GM12878 (cell line): ENCODE measurements around the gene EMSY. TPM values are rescaled to one million over a fixed set of nuclear protein-coding genes. Genes with fewer than 3 reads are reported as not detected.

Experiments used
- ATAC-seq: fragments of 200-7000 bp; cut with Tn5 transposase; 3 replicates; pipeline ENCODE4 v1.9.1; 2020; ENCODE audit warnings: mild to moderate bottlenecking, moderate library complexity
- BruUV-seq: library from RNA; stranded (reverse); fragments of 400-500 nt; replicated peaks from 2 replicates; lab custom pipeline; 2021; lab: Mats Ljungman, UMichigan
- CTCF ChIA-PET: fragments of 300-600 bp; sonication (Branson Sonifier 250); formaldehyde crosslinking; extraction: SDS; loops from one replicate; lab custom pipeline; 2021; ENCODE audit warnings: inconsistent platforms; lab: Yijun Ruan, JAX
- POLR2A ChIA-PET: fragments of 350-600 bp; formaldehyde crosslinking; extraction: SDS; loops from one replicate; lab custom pipeline; 2021; ENCODE audit warnings: inconsistent platforms; lab: Charles Lee
- RAD21 ChIA-PET: fragments of 300-600 bp; sonication (Branson Sonifier 250); formaldehyde crosslinking; loops from one replicate; lab custom pipeline; 2023; ENCODE audit warnings: antibody characterized with exemption; ENCODE audit not compliant: unreplicated experiment; lab: Charles Lee
- SMC1A ChIA-PET: fragments of 300-600 bp; sonication (Branson Sonifier 250); formaldehyde crosslinking; loops from one replicate; lab custom pipeline; 2023; ENCODE audit not compliant: unreplicated experiment, uncharacterized antibody; lab: Charles Lee
- DNase-seq: peaks from one replicate; pipeline ENCODE4 v3.0.0-alpha.2; 2011; ENCODE audit warnings: low read depth, low spot score
- FAIRE-seq: peaks from 3 replicates; lab custom pipeline; 2011; peaks lifted over from hg19 to GRCh38; lab: Jason Lieb, UNC
- H2AFZ ChIP-seq: 2 replicates; pipeline ENCODE4 v1.6.0; 2011; ENCODE audit warnings: low read depth, low read length, control low read depth; ENCODE audit not compliant: control insufficient read depth
- H3K27ac ChIP-seq: 2 replicates; pipeline ENCODE4 v1.5.1; 2011; ENCODE audit warnings: control low read depth; ENCODE audit not compliant: control insufficient read depth, insufficient read depth
- H3K27me3 ChIP-seq, 2 experiments: replicated peaks in 1 of 2; 2 replicates each; pipeline versions ENCODE4 v1.6.0 to v1.6.1; 2011; ENCODE audit warnings: low read length in 1 of 2; ENCODE audit not compliant: control insufficient read depth in 2 of 2, insufficient read depth in 2 of 2
- H3K36me3 ChIP-seq, 2 experiments: 2 replicates each; pipeline ENCODE4 v1.5.1; 2011; ENCODE audit warnings: low read length in 1 of 2; ENCODE audit not compliant: control insufficient read depth in 2 of 2, insufficient read depth in 2 of 2
- H3K4me1 ChIP-seq: 2 replicates; pipeline ENCODE4 v1.6.1; 2011; ENCODE audit warnings: mild to moderate bottlenecking, low read length, moderate library complexity, mixed read lengths; ENCODE audit not compliant: control insufficient read depth, insufficient read depth
- H3K4me2 ChIP-seq: 2 replicates; pipeline ENCODE4 v1.6.0; 2011; ENCODE audit warnings: control low read depth; ENCODE audit not compliant: control insufficient read depth, insufficient read depth
- H3K4me3 ChIP-seq: fragments of 200-600 bp; sonication (generic); 2 replicates; pipeline ENCODE4 v1.5.1; 2016
- H3K79me2 ChIP-seq: 2 replicates; pipeline ENCODE4 v1.6.0; 2011; ENCODE audit warnings: low read length; ENCODE audit not compliant: control insufficient read depth, insufficient read depth
- H3K9ac ChIP-seq: 2 replicates; pipeline ENCODE4 v1.8.0; 2011; ENCODE audit warnings: low read length, control low read depth, mixed read lengths; ENCODE audit not compliant: control insufficient read depth, insufficient read depth
- H3K9me3 ChIP-seq: replicated peaks from 3 replicates; pipeline ENCODE4 v1.5.1; 2011; ENCODE audit warnings: mild to moderate bottlenecking, low read length; ENCODE audit not compliant: control insufficient read depth, insufficient read depth
- H4K20me1 ChIP-seq: 2 replicates; pipeline ENCODE4 v1.6.0; 2011; ENCODE audit not compliant: control insufficient read depth, insufficient read depth
- BMI1 ChIP-seq: fragments of 450-650 bp; IDR thresholded peaks from 2 replicates; pipeline ENCODE4 v1.6.1; 2016; ENCODE audit warnings: mild to moderate bottlenecking, moderate library complexity, borderline replicate concordance
- CEBPZ ChIP-seq: fragments of 150-350 bp; IDR thresholded peaks from 2 replicates; pipeline ENCODE4 v1.6.1; 2016; ENCODE audit warnings: low read depth, low read length
- KDM1A ChIP-seq: fragments of 200-600 bp; sonication (generic); IDR thresholded peaks from 2 replicates; pipeline ENCODE4 v1.6.1; 2016; ENCODE audit warnings: borderline replicate concordance
- MAX ChIP-seq: IDR thresholded peaks from 2 replicates; pipeline ENCODE4 v1.6.1; 2012; ENCODE audit warnings: low read depth, low read length, improper control_type of control experiment
- MTA3 ChIP-seq: IDR thresholded peaks from 2 replicates; pipeline ENCODE4 v1.6.1; 2012; ENCODE audit warnings: low read length, inconsistent platforms, borderline replicate concordance
- NFXL1 ChIP-seq: fragments of 450-650 bp; IDR thresholded peaks from 2 replicates; pipeline ENCODE4 v1.6.1; 2017; ENCODE audit warnings: antibody characterized with exemption, mild to moderate bottlenecking, borderline replicate concordance
- SIX5 ChIP-seq: IDR thresholded peaks from 2 replicates; pipeline ENCODE4 v1.6.1; 2011; ENCODE audit warnings: mild to moderate bottlenecking, low read depth, low read length, moderate library complexity; ENCODE audit not compliant: severe bottlenecking
- SMAD5 ChIP-seq: IDR thresholded peaks from 2 replicates; pipeline ENCODE4 v1.6.1; 2016; ENCODE audit warnings: antibody characterized with exemption, low read depth
- SMARCA5 ChIP-seq: fragments of 450-650 bp; IDR thresholded peaks from 2 replicates; pipeline ENCODE4 v1.6.1; 2017; ENCODE audit warnings: mild to moderate bottlenecking
- STAT1 ChIP-seq: fragments of 450-650 bp; conservative IDR thresholded peaks from 2 replicates; pipeline ENCODE4 v1.6.1; 2014; ENCODE audit warnings: antibody characterized with exemption, mild to moderate bottlenecking
- TAF1 ChIP-seq: IDR thresholded peaks from 2 replicates; pipeline ENCODE4 v1.6.1; 2011; ENCODE audit warnings: mild to moderate bottlenecking, low read depth, low read length, borderline replicate concordance
- ZNF207 ChIP-seq: fragments of 450-650 bp; IDR thresholded peaks from 2 replicates; pipeline ENCODE4 v1.6.1; 2014; ENCODE audit warnings: antibody characterized with exemption, mild to moderate bottlenecking, borderline replicate concordance
- WGBS: methylation state at CpG from one replicate; pipeline ENCODE4 v1.1.6; 2016; ENCODE audit warnings: low lambda C conversion rate; ENCODE audit not compliant: insufficient replicate concordance, insufficient coverage; ENCODE audit errors: missing lambda C conversion rate; 5-methylcytosine and 5-hydroxymethylcytosine counted together
- in situ Hi-C: fragments of 300-500 bp; cut with MboI; formaldehyde crosslinking; loops from 9 replicates; pipeline ENCODE4 v1.14.3; 2018; ENCODE audit warnings: mixed read lengths
- intact Hi-C: fragments of 100-400 bp; cut with micrococcal nuclease; formaldehyde crosslinking; loops from one replicate; pipeline ENCODE4 v1.14.2; 2022; ENCODE audit not compliant: unreplicated experiment
- polyA plus RNA-seq, 11 experiments: library from polyadenylated mRNA; depleted of rRNA in 4 of 11; unstranded in 6 of 11; stranded (reverse) in 5 of 11; fragments of >200 nt; fragmentation: Nextera tagmentation in 4 of 11; fragmentation: Illumina TruSeq in 1 of 11; extraction: Ambion mirVana in 4 of 11; extraction: Trizol in 1 of 11; gene quantifications; 1 replicate in 1 of 11; 2 replicates in 10 of 11; pipeline versions ENCODE4 v1.2.1 to v1.2.3, GENCODE V29; 2011 to 2016; ENCODE audit warnings: inconsistent platforms in 2 of 11, missing spikeins in 2 of 11, low read depth in 1 of 11
- total RNA-seq, 4 experiments: library from RNA; depleted of rRNA in 3 of 4; stranded (reverse); fragments of >200 nt in 3 of 4; fragmentation: Illumina TruSeq in 1 of 4; extraction: Trizol in 1 of 4; gene quantifications; 2 replicates each; pipeline versions ENCODE4 v1.2.1 to v1.2.3, GENCODE V29; 2013 to 2021
- TF ChIP-seq, protein P1 (sequence below): fragments of 450-650 bp; IDR thresholded peaks from 2 replicates; pipeline ENCODE4 v1.6.1; 2017; ENCODE audit warnings: mild to moderate bottlenecking, moderate library complexity
- TF ChIP-seq, protein P2 (sequence below), 3 experiments: IDR thresholded peaks in 2 of 3; conservative IDR thresholded peaks in 1 of 3; 2 replicates each; pipeline ENCODE4 v1.5.1; 2011; ENCODE audit warnings: low read depth in 3 of 3, low read length in 3 of 3, mild to moderate bottlenecking in 3 of 3, control low read depth in 2 of 3, moderate library complexity in 2 of 3, inconsistent platforms in 1 of 3, mixed read lengths in 1 of 3; ENCODE audit not compliant: control insufficient read depth in 2 of 3, insufficient read depth in 1 of 3; ENCODE audit errors: extremely low read depth in 1 of 3

The EMSY gene
- total and polyA plus RNA-seq, 10 of the 15 experiments (the other 5 are each of a cell fraction or from before 2014, with no cell fraction given), result 9.3 to 26.9 (median 13.0) TPM

DNA sequence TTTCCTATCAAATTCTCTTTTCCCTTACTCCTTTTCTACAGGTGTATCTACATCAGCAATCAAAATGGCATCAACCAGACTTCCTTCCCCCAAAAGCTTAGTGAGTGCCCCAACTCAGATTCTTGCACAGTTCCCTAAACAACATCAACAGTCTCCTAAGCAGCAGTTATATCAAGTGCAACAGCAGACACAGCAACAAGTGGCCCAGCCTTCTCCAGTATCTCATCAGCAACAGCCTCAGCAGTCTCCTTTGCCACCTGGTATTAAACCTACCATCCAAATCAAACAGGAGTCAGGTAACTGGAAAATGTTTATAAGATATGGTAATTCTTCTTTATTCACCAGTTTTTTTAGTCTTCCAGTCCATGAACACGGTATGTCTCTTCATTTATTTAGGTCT is 51.4 kb downstream of the EMSY start:
- H3K4me2 ChIP-seq, result no peak overlapping the region
- no peak for FAIRE-seq
- no peaks in the 10 kb centered on the region for H3K79me2 ChIP-seq
- no peak overlapping the region for H3K27ac ChIP-seq
- H2AFZ ChIP-seq, result no peak overlapping the region
- WGBS, result 92% methylated on average over 1 of the region's 1 CpG
- no peak for ATAC-seq
- H4K20me1 ChIP-seq, result no peaks in the 10 kb centered on the region
- H3K4me1 ChIP-seq, result no peaks in the 10 kb centered on the region
- H3K36me3 ChIP-seq, result peaks cover 2 to 4% of the 10 kb centered on the region in 2 experiments; a peak in 3 of 4 replicates
- DNase-seq, result no peak
- H3K4me3 ChIP-seq, result no peak overlapping the region
- ChIA-PET POLR2A (no interaction called here), RAD21 (no interaction called here), CTCF (no interaction called here), SMC1A (no interaction called here)
- in situ Hi-C loops, result no loop called here
- intact Hi-C loops, result no loop called here
- peaks cover 4% of the 10 kb centered on the region; the same call in 2 of the 3 replicates for H3K9me3 ChIP-seq
- BruUV-seq, result no TSS peak
- H3K27me3 ChIP-seq, result no peaks in the 10 kb centered on the region
- no peak overlapping the region for H3K9ac ChIP-seq
- no peak for TF ChIP-seq SIX5
- TF ChIP-seq, protein P1, sequence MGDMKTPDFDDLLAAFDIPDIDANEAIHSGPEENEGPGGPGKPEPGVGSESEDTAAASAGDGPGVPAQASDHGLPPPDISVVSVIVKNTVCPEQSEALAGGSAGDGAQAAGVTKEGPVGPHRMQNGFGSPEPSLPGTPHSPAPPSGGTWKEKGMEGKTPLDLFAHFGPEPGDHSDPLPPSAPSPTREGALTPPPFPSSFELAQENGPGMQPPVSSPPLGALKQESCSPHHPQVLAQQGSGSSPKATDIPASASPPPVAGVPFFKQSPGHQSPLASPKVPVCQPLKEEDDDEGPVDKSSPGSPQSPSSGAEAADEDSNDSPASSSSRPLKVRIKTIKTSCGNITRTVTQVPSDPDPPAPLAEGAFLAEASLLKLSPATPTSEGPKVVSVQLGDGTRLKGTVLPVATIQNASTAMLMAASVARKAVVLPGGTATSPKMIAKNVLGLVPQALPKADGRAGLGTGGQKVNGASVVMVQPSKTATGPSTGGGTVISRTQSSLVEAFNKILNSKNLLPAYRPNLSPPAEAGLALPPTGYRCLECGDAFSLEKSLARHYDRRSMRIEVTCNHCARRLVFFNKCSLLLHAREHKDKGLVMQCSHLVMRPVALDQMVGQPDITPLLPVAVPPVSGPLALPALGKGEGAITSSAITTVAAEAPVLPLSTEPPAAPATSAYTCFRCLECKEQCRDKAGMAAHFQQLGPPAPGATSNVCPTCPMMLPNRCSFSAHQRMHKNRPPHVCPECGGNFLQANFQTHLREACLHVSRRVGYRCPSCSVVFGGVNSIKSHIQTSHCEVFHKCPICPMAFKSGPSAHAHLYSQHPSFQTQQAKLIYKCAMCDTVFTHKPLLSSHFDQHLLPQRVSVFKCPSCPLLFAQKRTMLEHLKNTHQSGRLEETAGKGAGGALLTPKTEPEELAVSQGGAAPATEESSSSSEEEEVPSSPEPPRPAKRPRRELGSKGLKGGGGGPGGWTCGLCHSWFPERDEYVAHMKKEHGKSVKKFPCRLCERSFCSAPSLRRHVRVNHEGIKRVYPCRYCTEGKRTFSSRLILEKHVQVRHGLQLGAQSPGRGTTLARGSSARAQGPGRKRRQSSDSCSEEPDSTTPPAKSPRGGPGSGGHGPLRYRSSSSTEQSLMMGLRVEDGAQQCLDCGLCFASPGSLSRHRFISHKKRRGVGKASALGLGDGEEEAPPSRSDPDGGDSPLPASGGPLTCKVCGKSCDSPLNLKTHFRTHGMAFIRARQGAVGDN, result no peak
- TF ChIP-seq CEBPZ, result no peak
- TF ChIP-seq KDM1A, result no peak
- TF ChIP-seq BMI1, result no peak
- no peak for TF ChIP-seq STAT1
- no peak for TF ChIP-seq NFXL1
- TF ChIP-seq SMARCA5, result no peak
- no peak for TF ChIP-seq SMAD5
- no peak for TF ChIP-seq MAX
- TF ChIP-seq ZNF207, result no peak
- TF ChIP-seq, protein P2, sequence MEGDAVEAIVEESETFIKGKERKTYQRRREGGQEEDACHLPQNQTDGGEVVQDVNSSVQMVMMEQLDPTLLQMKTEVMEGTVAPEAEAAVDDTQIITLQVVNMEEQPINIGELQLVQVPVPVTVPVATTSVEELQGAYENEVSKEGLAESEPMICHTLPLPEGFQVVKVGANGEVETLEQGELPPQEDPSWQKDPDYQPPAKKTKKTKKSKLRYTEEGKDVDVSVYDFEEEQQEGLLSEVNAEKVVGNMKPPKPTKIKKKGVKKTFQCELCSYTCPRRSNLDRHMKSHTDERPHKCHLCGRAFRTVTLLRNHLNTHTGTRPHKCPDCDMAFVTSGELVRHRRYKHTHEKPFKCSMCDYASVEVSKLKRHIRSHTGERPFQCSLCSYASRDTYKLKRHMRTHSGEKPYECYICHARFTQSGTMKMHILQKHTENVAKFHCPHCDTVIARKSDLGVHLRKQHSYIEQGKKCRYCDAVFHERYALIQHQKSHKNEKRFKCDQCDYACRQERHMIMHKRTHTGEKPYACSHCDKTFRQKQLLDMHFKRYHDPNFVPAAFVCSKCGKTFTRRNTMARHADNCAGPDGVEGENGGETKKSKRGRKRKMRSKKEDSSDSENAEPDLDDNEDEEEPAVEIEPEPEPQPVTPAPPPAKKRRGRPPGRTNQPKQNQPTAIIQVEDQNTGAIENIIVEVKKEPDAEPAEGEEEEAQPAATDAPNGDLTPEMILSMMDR (IDR thresholded peaks at IDR 0.05 in 2 of 3, conservative IDR thresholded peaks at IDR 0.05 in 1 of 3; ENCODE audit: control insufficient read depth in 2 of 3, extremely low read depth in 1 of 3, insufficient read depth in 1 of 3, low read depth in 3 of 3, low read length in 3 of 3), result no peak
- no peak for TF ChIP-seq MTA3
- no peak for TF ChIP-seq TAF1
